Measurements from ENCODE around the gene IL4.

Gene IL4

DNA sequence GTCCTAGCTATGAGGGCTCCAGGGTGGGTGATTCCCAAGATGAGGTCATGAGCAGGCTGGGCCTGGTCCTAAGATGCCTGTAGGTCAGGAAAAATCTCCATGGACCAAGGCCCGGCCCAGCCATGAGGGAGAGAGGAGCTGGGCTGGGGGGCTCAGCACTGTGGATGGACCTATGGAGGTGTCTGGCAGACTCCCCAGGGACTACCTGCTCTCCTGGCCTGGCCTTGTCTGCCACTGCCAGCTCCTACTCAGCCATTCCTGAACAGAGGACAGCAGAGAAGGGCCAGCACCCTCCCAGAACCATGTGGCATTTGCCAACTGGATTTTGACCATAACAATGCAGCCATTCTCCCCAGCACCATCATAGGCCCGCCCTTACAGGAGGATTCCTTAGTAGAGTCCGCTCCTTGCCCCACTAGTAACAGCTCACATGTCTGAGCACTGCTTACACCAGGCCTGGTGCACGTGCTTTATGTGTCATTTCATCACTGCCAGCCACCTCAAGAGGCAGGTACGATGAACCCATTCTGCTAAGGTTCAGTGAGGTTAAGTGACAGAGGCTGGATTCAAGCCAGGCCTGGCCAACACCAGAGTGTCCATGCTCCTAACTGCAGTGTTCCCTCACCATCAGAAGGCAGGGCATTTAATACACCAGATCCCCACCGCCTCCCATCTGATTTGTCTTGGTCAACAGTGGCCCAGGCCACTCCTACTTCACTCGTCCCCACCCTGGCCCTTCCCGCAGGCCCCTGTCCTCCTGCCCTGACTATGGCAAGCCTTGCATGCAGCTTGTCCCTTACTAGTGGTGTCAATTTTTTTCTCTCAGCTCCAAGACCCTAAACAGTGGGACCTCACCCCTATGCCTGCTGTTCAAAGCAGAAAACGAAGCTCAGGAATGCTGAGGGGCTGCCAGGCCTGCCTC, 15.1 kb upstream of the IL4 start:
- DNase-seq (ENCODE audit: low read depth in 2 of 2) = no peak

DNA sequence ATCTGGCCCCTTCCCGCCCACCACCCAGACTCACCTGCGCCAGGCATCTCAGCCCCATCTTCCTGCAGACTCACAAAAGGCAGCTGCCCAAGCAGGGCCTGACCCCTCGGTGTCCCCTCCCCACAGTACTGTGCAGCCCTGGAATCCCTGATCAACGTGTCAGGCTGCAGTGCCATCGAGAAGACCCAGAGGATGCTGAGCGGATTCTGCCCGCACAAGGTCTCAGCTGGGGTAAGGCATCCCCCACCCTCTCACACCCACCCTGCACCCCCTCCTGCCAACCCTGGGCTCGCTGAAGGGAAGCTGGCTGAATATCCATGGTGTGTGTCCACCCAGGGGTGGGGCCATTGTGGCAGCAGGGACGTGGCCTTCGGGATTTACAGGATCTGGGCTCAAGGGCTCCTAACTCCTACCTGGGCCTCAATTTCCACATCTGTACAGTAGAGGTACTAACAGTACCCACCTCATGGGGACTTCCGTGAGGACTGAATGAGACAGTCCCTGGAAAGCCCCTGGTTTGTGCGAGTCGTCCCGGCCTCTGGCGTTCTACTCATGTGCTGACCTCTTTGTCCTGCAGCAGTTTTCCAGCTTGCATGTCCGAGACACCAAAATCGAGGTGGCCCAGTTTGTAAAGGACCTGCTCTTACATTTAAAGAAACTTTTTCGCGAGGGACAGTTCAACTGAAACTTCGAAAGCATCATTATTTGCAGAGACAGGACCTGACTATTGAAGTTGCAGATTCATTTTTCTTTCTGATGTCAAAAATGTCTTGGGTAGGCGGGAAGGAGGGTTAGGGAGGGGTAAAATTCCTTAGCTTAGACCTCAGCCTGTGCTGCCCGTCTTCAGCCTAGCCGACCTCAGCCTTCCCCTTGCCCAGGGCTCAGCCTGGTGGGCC, 13.9 kb upstream of the IL4 start:
- DNase-seq (ENCODE audit: low read depth in 2 of 2) = no peak

- DNase-seq (ENCODE audit: low read depth in 2 of 2) = no peak
Observed at GRCh38 chr5:132661231-132662003, 12.4 kb upstream of the IL4 start.

DNA sequence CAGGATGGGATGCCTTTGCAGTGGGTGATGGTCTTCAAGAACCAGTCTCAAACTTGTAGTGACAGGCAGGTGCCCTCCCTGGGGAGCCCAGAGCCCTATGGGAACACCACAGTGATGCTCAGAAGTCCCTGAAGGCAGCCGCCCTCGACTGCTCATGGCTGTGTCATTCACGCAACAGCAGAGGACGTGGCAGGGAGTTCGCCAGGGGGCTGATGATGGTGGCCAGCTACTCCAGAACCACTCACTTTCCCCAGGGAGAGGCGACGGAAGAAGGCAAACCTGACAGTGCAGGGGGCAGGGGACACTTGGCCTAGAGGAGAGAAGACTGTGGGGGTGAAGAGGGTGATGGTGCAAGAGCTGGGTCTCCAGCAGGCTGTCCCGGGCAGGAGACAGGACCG, 11.8 kb upstream of the IL4 start:
- DNase-seq (ENCODE audit: low read depth in 2 of 2) = no peak

GRCh38 chr5:132662925-132663770, 10.6 kb upstream of the IL4 start:
- DNase-seq (ENCODE audit: low read depth in 2 of 2) = no peak

- no peak for DNase-seq (ENCODE audit: low read depth in 2 of 2)
Observed at GRCh38 chr5:132663771-132664695, 9.8 kb upstream of the IL4 start.

DNA sequence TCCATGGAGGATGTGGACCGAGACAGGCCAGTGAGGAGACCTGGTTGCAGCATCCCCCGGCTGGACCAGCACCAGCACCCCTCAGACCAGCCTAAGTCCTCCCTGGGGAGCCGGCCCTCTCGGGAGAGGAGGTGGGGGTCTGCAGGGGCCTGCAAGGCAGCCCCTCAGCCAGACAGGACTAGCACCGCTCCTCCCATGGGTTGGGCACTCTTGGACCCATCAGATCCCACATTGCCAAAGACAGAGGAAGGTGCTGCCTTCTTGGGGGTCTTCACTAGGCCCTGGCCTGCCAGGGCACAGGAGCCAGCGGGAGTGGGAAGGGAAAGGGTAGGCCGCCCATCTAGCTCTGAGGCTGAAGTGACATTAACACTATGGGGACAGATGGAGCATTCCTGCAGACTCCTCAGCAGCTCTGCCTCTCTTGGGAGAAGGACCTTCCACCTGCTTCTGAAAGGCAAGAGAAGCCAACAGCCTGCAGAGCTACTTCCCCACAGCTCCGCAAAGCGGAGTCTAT, 9.0 kb upstream of the IL4 start:
- no peak for DNase-seq (ENCODE audit: low read depth in 2 of 2)

- DNase-seq (ENCODE audit: low read depth in 2 of 2) = no peak
Observed at GRCh38 chr5:132665574-132666080, 8.2 kb upstream of the IL4 start.

DNA sequence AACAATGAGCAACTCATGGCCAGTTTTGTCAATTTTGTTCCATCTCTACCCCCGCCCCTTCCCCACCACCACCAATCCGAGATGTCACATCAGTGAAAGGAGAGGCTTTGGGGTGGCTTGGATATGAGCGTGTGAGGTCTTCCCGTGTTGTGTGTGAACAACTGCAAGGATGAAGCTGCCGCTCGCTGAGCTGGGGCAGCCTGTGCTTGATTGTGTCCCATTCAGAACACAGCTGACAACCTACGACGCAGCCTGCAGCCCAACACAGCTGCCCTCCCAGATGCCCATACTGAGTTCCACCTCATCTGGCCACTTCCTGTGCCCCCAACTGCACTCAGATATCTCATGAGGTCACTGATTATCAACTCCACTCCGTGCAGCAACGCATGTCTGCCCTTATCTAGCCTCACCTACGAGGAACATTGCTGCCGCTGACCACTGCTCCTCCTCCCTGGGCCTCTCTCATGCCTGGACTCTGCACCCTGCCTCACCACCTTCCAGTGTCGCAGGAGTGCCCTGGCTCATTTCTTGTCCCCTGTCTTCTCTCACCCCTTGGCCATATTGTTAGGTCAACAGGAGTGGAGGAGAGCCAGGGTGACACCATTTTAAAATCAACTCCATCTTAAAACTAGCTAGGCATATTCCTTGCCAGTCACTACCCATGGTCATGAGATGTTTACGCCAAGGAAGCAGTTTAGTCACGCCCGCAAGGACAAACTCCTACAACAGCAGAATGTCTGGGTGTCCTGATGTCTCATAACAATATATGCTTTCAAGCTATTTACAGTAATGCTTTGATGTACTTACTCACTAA, 7.3 kb upstream of the IL4 start:
- no peak for DNase-seq (ENCODE audit: low read depth in 2 of 2)

DNA sequence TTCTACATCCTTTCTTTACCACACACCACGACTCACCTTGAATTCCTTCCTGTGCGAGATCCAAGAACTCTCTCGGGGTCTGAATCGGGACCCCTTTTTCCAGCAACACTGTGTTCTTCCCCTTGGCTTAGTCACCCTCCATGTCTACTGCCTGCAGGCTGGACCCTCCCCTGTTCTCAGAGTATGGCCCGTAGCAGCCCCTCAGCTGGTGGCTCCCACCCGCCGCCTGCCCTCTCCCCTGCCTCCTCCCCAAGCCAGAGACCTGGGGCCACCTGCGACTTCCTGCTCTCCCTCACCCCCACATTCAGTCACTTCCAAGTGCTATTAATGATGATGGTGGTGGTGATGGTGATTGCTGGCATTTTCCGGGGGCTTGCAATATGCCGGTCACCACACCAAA, 6.5 kb upstream of the IL4 start:
- no peak for DNase-seq (ENCODE audit: low read depth in 2 of 2)

DNA sequence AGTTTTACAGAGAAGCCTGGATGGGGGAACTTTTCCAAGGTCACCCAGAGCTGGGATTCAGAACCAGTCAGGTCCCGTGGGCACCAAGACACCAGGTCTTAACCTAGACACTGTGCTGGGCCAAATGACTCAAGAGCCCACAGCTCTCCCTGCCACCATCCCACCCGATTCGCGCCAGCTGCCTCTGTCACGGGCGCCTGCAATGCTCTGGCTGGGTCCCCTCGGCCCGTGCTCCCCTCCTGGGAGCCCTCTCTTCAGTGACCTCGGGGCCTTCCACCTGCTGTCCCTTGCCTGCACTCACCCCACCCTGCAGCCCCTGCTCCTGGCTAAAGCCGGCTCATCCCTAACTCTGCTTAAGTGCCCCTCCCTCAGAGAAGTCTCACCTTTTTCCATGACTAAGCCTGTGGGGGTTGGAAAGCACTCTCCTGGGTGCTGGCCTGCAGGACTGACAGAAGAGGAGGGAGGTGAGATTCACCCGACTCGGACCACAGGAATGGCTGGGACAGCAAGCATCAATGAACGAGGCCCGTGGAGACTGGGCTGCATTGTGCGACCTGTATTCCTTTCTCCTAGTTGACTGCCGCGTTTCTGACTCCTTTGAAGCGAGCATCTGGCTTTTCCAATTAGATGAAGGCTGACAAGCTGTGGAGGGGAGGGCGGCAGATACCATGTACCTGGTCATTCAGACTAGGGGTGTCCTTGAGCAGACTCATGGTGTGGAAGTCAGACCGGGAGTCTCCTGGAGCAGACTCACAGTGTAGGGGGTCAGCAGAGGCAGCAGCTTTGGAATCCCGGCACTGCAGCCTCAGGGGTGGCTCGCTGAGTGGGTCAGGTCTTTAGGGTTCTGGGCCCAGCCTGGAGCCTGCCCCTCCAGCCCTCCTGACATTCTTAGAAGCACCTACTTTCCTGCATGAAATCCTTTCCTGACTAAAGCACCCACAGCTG, 5.8 kb upstream of the IL4 start:
- DNase-seq (ENCODE audit: low read depth in 2 of 2) = no peak

DNA sequence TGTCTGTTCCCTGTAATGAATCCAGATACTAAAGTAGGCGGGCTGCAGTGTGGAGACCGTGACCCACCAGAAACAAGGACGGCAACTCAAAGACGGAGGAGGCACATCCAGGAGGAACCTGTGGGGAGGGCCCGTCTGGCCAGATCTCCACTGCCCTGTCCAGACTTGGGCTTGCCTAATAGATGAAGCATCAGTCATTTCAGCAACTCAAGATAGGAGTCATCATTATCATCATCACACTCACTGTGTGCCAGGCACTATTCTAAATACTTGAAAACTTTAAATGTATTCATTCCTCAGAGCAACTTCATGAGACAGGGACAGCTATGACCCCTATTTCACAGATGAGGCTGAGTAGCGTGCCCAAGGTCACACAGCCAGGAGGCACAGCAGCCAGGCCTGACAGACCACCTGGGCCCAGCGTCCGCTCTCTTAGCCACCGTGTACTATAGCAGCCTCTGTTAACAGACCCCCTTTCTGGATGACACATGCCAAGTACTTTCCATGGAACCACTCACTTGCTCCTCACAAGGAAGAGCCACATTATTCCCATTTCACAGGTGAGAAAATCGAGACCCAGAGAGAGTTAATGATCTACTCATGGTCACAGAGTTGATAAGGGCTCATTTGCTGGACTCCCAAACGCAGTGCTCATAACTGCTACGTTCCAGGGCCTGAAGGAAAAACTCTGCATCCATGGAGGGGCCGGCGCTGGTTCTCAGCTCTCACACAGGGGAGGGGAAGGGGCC, 4.9 kb upstream of the IL4 start:
- DNase-seq (ENCODE audit: low read depth in 2 of 2) = no peak

- no peak for DNase-seq (ENCODE audit: low read depth in 2 of 2)
Observed at GRCh38 chr5:132669455-132669820, 4.4 kb upstream of the IL4 start.

DNA sequence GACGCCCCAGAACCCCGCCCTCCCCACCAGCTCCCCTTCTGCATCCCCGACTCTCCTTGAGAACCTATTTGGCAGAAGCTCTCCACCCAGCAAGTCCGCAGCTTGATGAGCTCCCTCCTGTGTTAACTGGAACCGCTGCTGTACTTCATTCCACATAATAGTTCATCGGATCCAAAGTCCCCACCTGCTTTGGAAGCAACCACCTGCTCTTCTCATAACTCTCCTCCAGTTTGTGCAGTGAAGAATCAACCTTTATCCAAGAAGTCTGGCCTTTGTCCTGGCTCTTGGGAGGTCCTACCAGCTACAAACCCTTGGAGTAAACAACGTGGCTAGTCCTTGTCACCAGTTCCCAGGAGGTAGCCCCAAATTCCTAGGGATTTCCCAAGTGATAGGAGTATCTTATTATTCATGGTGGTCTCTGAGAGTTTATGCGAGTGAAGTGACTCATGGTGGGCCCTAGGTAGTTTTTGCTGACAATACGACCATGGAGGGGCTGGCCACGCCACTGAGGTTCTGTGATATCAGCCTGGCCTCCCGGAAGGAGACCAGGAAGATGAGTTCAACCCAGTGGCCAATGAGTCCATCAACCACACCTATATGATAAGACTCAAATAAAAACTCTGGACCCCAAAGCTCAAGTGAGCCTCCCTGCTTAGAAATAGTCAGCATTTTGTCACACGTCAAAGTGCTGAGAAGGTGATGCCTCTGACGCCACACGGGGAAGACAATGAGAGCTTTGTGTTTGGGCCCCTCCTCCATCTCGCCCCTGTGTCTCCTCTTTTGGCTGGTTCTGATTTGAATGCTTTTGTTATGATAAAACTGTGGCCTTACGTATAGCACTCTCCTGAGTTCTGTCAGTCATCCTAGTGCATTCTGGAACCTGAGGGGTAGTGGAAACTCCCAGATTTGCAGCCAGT, 3.6 kb upstream of the IL4 start:
- DNase-seq (ENCODE audit: low read depth in 2 of 2) = no peak

- DNase-seq (ENCODE audit: low read depth in 2 of 2) = no peak
Observed at GRCh38 chr5:132671000-132671399, 2.8 kb upstream of the IL4 start.

GRCh38 chr5:132673488-132673887, 301 bp upstream of the IL4 start:
- DNase-seq (ENCODE audit: low read depth in 2 of 2) = no peak

Measured in stimulated activated CD8-positive, alpha-beta memory T cell treated with anti-CD3 and anti-CD28 coated beads, Interleukin-2, amount 100 ng/mL, for 48 hours (primary cell).